ENCODE data around the gene CADPS2. TPM values are rescaled to one million over a fixed set of nuclear protein-coding genes. Genes with fewer than 3 reads are reported as not detected.

The CADPS2 gene
- total RNA-seq, 1 experiment from 2014 or later, result not detected

DNA sequence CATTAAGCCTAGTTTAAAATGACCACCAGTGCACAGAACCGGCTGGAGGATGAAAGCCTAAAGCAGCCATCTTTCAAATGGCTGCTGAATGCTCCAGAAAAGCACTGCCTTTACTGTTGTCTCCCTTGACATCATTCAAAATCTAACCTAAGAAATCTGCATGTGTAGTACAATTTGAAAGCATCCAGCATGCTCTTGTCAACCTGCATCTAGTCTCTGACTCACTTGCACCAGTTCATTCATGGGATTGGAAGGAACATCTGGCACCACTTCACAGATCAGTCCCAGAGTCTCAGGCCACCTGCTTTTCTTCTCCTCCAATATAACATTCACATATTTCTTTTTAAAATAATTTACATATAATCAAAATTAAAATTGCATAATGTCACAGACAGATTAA, 263.6 kb downstream of the CADPS2 start:
- Histone ChIP-seq H4K20me1 (ENCODE audit: insufficient read depth, low read depth, low read length) (no peaks in the 10 kb centered on the region), H3K9ac (ENCODE audit: low read length) (no peak overlapping the region), H3K36me3 (ENCODE audit: insufficient read depth, low read length) (no peaks in the 10 kb centered on the region), H3K9me3 (ENCODE audit: low read length) (no peaks in the 10 kb centered on the region), H3K4me3 (ENCODE audit: low read length) (no peak overlapping the region), H3K27ac (ENCODE audit: low read length) (no peak overlapping the region), H3K27me3 (ENCODE audit: low read length) (no peaks in the 10 kb centered on the region), H3K9me2 (replicated peaks; ENCODE audit: insufficient read depth, low read length) (no peaks in the 10 kb centered on the region), H3K4me1 (ENCODE audit: low read length) (no peaks in the 10 kb centered on the region), H3K4me2 (ENCODE audit: low read depth, low read length, poor library complexity, severe bottlenecking) (no peak overlapping the region), H3K79me2 (ENCODE audit: low read length) (no peaks in the 10 kb centered on the region), H2AFZ (ENCODE audit: low read length) (no peak overlapping the region)
- no peak for DNase-seq

DNA sequence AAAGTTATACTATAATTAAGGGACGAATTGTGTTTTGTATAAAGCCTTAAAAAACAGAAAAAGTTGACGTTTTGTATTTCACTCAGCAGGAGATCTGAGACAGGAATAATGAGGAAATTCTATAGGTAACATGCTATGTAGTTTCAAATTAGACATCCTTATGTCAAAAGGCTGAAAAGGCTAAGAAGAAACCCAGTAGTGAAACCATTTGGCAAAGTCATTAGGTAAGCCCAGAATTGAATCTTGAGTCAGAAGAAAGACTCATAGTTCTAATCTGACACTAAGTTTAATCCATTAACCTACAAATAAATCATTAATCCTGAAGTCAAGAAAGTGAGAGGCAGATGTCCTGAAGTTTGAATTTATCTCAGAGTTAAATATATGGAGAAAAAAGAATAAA, 266.6 kb downstream of the CADPS2 start:
- Histone ChIP-seq H3K9ac (ENCODE audit: low read length) (no peak overlapping the region), H3K4me1 (ENCODE audit: low read length) (no peaks in the 10 kb centered on the region), H4K20me1 (ENCODE audit: insufficient read depth, low read depth, low read length) (no peaks in the 10 kb centered on the region), H3K9me3 (ENCODE audit: low read length) (no peaks in the 10 kb centered on the region; the same call in 1 of the 2 replicates), H3K4me2 (ENCODE audit: low read depth, low read length, poor library complexity, severe bottlenecking) (no peak overlapping the region), H3K27ac (ENCODE audit: low read length) (no peak overlapping the region), H3K27me3 (ENCODE audit: low read length) (no peaks in the 10 kb centered on the region), H3K79me2 (ENCODE audit: low read length) (no peaks in the 10 kb centered on the region), H2AFZ (ENCODE audit: low read length) (no peak overlapping the region), H3K4me3 (ENCODE audit: low read length) (no peak overlapping the region), H3K36me3 (ENCODE audit: insufficient read depth, low read length) (no peaks in the 10 kb centered on the region), H3K9me2 (replicated peaks; ENCODE audit: insufficient read depth, low read length) (no peaks in the 10 kb centered on the region)
- no peak for DNase-seq

DNA sequence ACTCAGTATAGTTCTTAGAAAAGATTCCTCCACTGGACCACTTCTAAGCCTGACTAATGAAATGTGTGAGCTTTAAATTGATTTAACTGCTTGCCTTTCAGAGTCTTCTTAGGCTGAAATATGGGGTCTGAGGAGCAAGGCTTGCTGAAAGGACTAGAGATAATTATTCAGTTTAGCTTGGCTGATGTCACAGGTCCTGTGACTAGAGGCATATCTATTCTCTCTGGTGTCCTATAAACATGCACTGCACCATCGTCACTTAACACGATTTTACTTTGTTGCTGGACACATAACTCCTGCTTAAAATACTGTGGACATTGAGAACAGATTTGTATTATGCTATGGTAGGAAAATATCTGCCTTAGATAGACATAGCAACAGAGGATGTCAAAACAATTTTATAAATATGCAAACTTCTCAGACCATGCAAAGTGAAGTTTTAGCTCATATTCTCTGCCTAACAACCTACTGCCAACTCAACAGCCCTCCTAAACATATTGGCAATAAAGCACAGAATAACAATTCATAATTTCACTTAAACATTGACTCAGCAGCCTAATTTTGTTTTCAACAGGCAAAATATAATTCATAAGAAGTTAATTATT, 267.6 kb downstream of the CADPS2 start:
- no peaks in the 10 kb centered on the region for H3K9me2 ChIP-seq (replicated peaks; ENCODE audit: insufficient read depth, low read length)
- H3K4me3 ChIP-seq (ENCODE audit: low read length), result no peak overlapping the region
- H3K27ac ChIP-seq (ENCODE audit: low read length), result no peak overlapping the region
- no peaks in the 10 kb centered on the region for H3K4me1 ChIP-seq (ENCODE audit: low read length)
- H2AFZ ChIP-seq (ENCODE audit: low read length), result no peak overlapping the region
- no peaks in the 10 kb centered on the region for H3K79me2 ChIP-seq (ENCODE audit: low read length)
- H3K27me3 ChIP-seq (ENCODE audit: low read length), result no peaks in the 10 kb centered on the region
- no peak for DNase-seq
- no peaks in the 10 kb centered on the region for H3K36me3 ChIP-seq (ENCODE audit: insufficient read depth, low read length)
- H3K9me3 ChIP-seq (ENCODE audit: low read length), result no peaks in the 10 kb centered on the region; the same call in 1 of the 2 replicates
- H3K9ac ChIP-seq (ENCODE audit: low read length), result no peak overlapping the region
- H4K20me1 ChIP-seq (ENCODE audit: insufficient read depth, low read depth, low read length), result no peaks in the 10 kb centered on the region
- no peak overlapping the region for H3K4me2 ChIP-seq (ENCODE audit: low read depth, low read length, poor library complexity, severe bottlenecking)

DNA sequence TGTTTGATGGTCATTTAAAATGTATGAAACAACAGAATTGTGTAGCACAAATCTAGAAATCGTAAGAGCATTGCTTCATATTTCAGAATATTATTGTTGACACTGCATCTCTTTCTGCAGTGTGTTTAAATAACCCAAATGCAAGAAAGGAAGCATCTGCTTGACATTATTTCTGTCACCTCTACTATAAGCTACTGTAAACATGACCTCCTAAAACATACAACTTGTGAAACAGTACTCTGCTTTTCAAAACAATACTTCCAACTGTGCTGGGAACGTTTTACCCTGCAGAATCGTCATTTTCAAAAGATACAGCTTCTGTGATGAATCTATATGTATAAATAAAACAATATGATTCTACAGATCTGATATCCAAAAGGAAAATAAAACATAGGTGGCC, 269.3 kb downstream of the CADPS2 start:
- no peak overlapping the region for H3K27ac ChIP-seq (ENCODE audit: low read length)
- H4K20me1 ChIP-seq (ENCODE audit: insufficient read depth, low read depth, low read length), result no peaks in the 10 kb centered on the region
- H3K4me2 ChIP-seq (ENCODE audit: low read depth, low read length, poor library complexity, severe bottlenecking), result no peak overlapping the region
- no peaks in the 10 kb centered on the region for H3K4me1 ChIP-seq (ENCODE audit: low read length)
- no peaks in the 10 kb centered on the region for H3K79me2 ChIP-seq (ENCODE audit: low read length)
- H3K27me3 ChIP-seq (ENCODE audit: low read length), result no peaks in the 10 kb centered on the region
- DNase-seq, result no peak
- no peaks in the 10 kb centered on the region for H3K9me2 ChIP-seq (replicated peaks; ENCODE audit: insufficient read depth, low read length)
- no peak overlapping the region for H2AFZ ChIP-seq (ENCODE audit: low read length)
- no peaks in the 10 kb centered on the region; the same call in 1 of the 2 replicates for H3K9me3 ChIP-seq (ENCODE audit: low read length)
- H3K36me3 ChIP-seq (ENCODE audit: insufficient read depth, low read length), result no peaks in the 10 kb centered on the region
- H3K4me3 ChIP-seq (ENCODE audit: low read length), result no peak overlapping the region
- no peak overlapping the region for H3K9ac ChIP-seq (ENCODE audit: low read length)

DNA sequence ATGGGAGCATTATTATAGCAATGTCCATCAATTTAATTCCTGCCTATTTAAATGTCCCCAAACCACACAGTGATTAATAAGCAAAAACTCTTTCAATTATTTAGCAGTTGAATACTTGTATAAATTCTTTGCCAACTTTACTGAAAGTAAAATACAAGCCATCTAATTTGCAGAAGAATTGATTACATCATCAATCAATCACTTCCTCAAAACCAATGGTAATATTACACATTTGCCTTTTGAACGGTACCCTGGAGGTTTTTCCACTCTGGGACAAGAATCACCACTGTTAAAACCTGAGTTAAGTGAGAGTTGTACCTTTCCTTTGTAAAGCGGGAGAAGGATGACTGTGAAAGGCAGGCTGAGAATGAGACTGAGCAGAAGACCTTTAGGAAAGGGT, 280.3 kb downstream of the CADPS2 start:
- Histone ChIP-seq H3K27ac (ENCODE audit: low read length) (no peak overlapping the region), H3K4me1 (ENCODE audit: low read length) (no peaks in the 10 kb centered on the region), H3K79me2 (ENCODE audit: low read length) (no peaks in the 10 kb centered on the region), H2AFZ (ENCODE audit: low read length) (no peak overlapping the region), H4K20me1 (ENCODE audit: insufficient read depth, low read depth, low read length) (no peaks in the 10 kb centered on the region), H3K36me3 (ENCODE audit: insufficient read depth, low read length) (no peaks in the 10 kb centered on the region), H3K9me2 (replicated peaks; ENCODE audit: insufficient read depth, low read length) (no peaks in the 10 kb centered on the region), H3K4me3 (ENCODE audit: low read length) (no peak overlapping the region), H3K4me2 (ENCODE audit: low read depth, low read length, poor library complexity, severe bottlenecking) (no peak overlapping the region), H3K9ac (ENCODE audit: low read length) (no peak overlapping the region), H3K27me3 (ENCODE audit: low read length) (no peaks in the 10 kb centered on the region), H3K9me3 (ENCODE audit: low read length) (no peaks in the 10 kb centered on the region)
- no peak for DNase-seq

DNA sequence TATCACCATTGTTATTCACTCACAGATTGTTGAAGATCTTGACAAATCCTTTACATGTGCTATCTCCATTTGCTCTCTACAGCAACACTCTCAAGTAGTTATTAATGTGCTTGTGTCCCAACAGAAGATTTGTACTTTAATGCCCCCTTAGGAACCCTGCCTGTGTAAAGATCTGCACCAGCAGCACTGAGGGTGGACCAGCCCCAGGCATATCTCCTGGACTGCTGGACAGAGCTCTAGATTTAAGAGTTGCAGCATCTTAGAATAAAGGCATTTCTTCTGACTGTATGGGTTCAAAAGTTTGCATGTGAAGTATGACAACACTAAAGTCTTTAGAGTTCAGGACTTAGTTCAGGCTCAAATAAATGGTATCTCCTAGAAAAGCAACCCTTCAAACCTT, 282.0 kb downstream of the CADPS2 start:
- H3K9ac ChIP-seq (ENCODE audit: low read length), result no peak overlapping the region
- H4K20me1 ChIP-seq (ENCODE audit: insufficient read depth, low read depth, low read length), result no peaks in the 10 kb centered on the region
- H3K4me3 ChIP-seq (ENCODE audit: low read length), result no peak overlapping the region
- H3K36me3 ChIP-seq (ENCODE audit: insufficient read depth, low read length), result no peaks in the 10 kb centered on the region
- H3K27me3 ChIP-seq (ENCODE audit: low read length), result no peaks in the 10 kb centered on the region
- no peaks in the 10 kb centered on the region for H3K4me1 ChIP-seq (ENCODE audit: low read length)
- H3K79me2 ChIP-seq (ENCODE audit: low read length), result no peaks in the 10 kb centered on the region
- H2AFZ ChIP-seq (ENCODE audit: low read length), result no peak overlapping the region
- H3K9me3 ChIP-seq (ENCODE audit: low read length), result no peaks in the 10 kb centered on the region
- no peak for DNase-seq
- H3K4me2 ChIP-seq (ENCODE audit: low read depth, low read length, poor library complexity, severe bottlenecking), result no peak overlapping the region
- H3K27ac ChIP-seq (ENCODE audit: low read length), result no peak overlapping the region
- H3K9me2 ChIP-seq (replicated peaks; ENCODE audit: insufficient read depth, low read length), result no peaks in the 10 kb centered on the region

DNA sequence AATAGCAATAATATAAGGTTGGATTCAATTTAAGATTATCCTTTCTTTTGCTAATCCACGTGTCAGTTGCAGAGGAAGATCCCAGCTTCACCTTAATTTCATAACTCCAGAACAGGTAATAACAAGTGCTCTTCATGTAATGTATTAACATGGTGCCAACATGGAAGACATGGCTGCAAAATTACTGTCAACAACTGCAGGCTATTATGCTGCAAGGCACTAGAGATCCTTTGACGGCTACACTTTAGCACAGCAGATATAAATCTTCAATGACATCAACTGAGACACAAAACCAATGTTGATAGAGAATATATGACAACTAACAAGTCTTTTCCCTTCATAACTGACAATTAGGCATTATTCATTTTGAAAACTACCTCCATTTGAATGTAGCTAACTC, 283.5 kb downstream of the CADPS2 start:
- no peak for DNase-seq
- H3K4me3 ChIP-seq (ENCODE audit: low read length), result no peak overlapping the region
- H3K9ac ChIP-seq (ENCODE audit: low read length), result no peak overlapping the region
- H3K27ac ChIP-seq (ENCODE audit: low read length), result no peak overlapping the region
- H3K9me2 ChIP-seq (replicated peaks; ENCODE audit: insufficient read depth, low read length), result no peaks in the 10 kb centered on the region
- H3K9me3 ChIP-seq (ENCODE audit: low read length), result no peaks in the 10 kb centered on the region
- H3K36me3 ChIP-seq (ENCODE audit: insufficient read depth, low read length), result no peaks in the 10 kb centered on the region
- H3K4me2 ChIP-seq (ENCODE audit: low read depth, low read length, poor library complexity, severe bottlenecking), result no peak overlapping the region
- no peaks in the 10 kb centered on the region for H3K79me2 ChIP-seq (ENCODE audit: low read length)
- no peaks in the 10 kb centered on the region for H4K20me1 ChIP-seq (ENCODE audit: insufficient read depth, low read depth, low read length)
- no peaks in the 10 kb centered on the region for H3K27me3 ChIP-seq (ENCODE audit: low read length)
- no peak overlapping the region for H2AFZ ChIP-seq (ENCODE audit: low read length)
- no peaks in the 10 kb centered on the region for H3K4me1 ChIP-seq (ENCODE audit: low read length)

DNA sequence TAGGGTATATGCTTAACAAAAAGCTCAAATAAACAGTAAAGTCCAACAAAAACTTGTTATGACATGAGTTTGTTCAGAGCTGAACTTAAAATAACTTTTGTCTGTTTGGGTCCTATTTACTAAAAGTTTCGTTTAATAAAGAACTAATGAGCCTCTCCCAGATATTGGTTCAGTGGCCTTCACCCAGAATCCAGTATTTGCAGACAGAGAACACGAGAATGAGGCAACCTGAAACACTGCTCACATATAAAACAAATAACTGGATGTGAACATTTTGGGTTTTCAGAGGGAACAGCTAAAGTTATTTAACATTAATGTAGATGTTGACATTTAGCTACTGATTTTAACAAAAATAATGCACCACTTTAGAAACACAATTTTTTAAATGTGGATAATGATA, 285.6 kb downstream of the CADPS2 start:
- Histone ChIP-seq H3K4me2 (ENCODE audit: low read depth, low read length, poor library complexity, severe bottlenecking) (no peak overlapping the region), H3K4me3 (ENCODE audit: low read length) (no peak overlapping the region), H3K9me3 (ENCODE audit: low read length) (no peaks in the 10 kb centered on the region), H3K9me2 (replicated peaks; ENCODE audit: insufficient read depth, low read length) (no peaks in the 10 kb centered on the region), H3K27me3 (ENCODE audit: low read length) (no peaks in the 10 kb centered on the region), H3K27ac (ENCODE audit: low read length) (no peak overlapping the region), H4K20me1 (ENCODE audit: insufficient read depth, low read depth, low read length) (no peaks in the 10 kb centered on the region), H3K36me3 (ENCODE audit: insufficient read depth, low read length) (no peaks in the 10 kb centered on the region), H3K9ac (ENCODE audit: low read length) (no peak overlapping the region), H2AFZ (ENCODE audit: low read length) (no peak overlapping the region), H3K79me2 (ENCODE audit: low read length) (no peaks in the 10 kb centered on the region), H3K4me1 (ENCODE audit: low read length) (no peaks in the 10 kb centered on the region)
- no peak for DNase-seq

DNA sequence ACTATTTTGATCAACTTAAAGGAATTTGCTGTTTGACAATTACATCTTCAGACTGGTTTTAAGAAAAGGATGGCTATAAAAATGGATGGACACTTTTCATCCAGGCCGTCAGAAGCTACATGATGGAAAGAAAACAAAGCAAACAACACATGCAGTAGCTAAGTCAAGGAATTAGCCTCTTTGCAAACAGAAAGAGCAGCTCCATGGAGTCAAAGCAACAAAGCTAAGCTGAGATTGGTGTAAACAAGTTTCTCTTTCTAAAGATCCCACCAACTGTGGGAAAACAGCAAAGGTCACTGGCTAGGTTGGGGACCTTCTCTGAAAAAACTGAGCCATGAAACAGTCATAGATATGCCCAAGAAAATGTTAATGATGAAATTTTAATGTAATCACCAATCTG, 286.2 kb downstream of the CADPS2 start:
- no peaks in the 10 kb centered on the region for H3K36me3 ChIP-seq (ENCODE audit: insufficient read depth, low read length)
- no peaks in the 10 kb centered on the region for H3K79me2 ChIP-seq (ENCODE audit: low read length)
- no peaks in the 10 kb centered on the region for H3K4me1 ChIP-seq (ENCODE audit: low read length)
- H3K4me2 ChIP-seq (ENCODE audit: low read depth, low read length, poor library complexity, severe bottlenecking), result no peak overlapping the region
- H3K9ac ChIP-seq (ENCODE audit: low read length), result no peak overlapping the region
- H3K4me3 ChIP-seq (ENCODE audit: low read length), result no peak overlapping the region
- no peak overlapping the region for H2AFZ ChIP-seq (ENCODE audit: low read length)
- H3K27ac ChIP-seq (ENCODE audit: low read length), result no peak overlapping the region
- no peaks in the 10 kb centered on the region for H4K20me1 ChIP-seq (ENCODE audit: insufficient read depth, low read depth, low read length)
- no peaks in the 10 kb centered on the region for H3K9me3 ChIP-seq (ENCODE audit: low read length)
- no peaks in the 10 kb centered on the region for H3K9me2 ChIP-seq (replicated peaks; ENCODE audit: insufficient read depth, low read length)
- DNase-seq, result no peak
- no peaks in the 10 kb centered on the region for H3K27me3 ChIP-seq (ENCODE audit: low read length)

Measured in Karpas-422 (cell line).